Heart left ventricle (tissue), 16 donors: Measurements from ENCODE around the gene DNAJC7. TPM values are rescaled to one million over a fixed set of nuclear protein-coding genes. Genes with fewer than 3 reads are reported as not detected.

Source experiments
- ATAC-seq, 4 donors: fragments of 200-7000 bp; cut with Tn5 transposase; one replicate each; pipeline ENCODE4 v1.9.1; 2020 to 2022; ENCODE audit warnings: moderate library complexity in 4 of 4, mild to moderate bottlenecking in 3 of 4, moderate number of reproducible peaks in 1 of 4
- DNase-seq, 5 donors: peaks; one replicate each; pipeline ENCODE4 v3.0.0-alpha.2; 2020
- H3K27ac ChIP-seq, 12 donors: fragments of 200-600 bp; sonication (generic) in 4 of 12; one replicate each; pipeline versions ENCODE4 v1.5.0 to v1.8.0; 2016 to 2022; ENCODE audit warnings: mild to moderate bottlenecking in 2 of 12
- H3K27me3 ChIP-seq, 9 donors: fragments of 200-600 bp; sonication (generic) in 2 of 9; one replicate each; pipeline versions ENCODE4 v1.5.1 to v1.8.0; 2016 to 2022; ENCODE audit warnings: mild to moderate bottlenecking in 3 of 9
- H3K36me3 ChIP-seq, 9 donors: fragments of 200-600 bp; sonication (generic) in 2 of 9; one replicate each; pipeline versions ENCODE4 v1.5.0 to v1.8.0; 2018 to 2022; ENCODE audit warnings: mild to moderate bottlenecking in 2 of 9
- H3K4me1 ChIP-seq, 12 donors: fragments of 200-600 bp; sonication (generic) in 4 of 12; one replicate each; pipeline versions ENCODE4 v1.5.0 to v1.8.0; 2016 to 2022; ENCODE audit warnings: mild to moderate bottlenecking in 3 of 12
- H3K4me3 ChIP-seq, 12 donors: fragments of 200-600 bp; sonication (generic) in 4 of 12; one replicate each; pipeline versions ENCODE4 v1.5.0 to v1.8.0; 2017 to 2022; ENCODE audit warnings: mild to moderate bottlenecking in 9 of 12, moderate library complexity in 4 of 12
- H3K9me3 ChIP-seq, 12 donors: fragments of 200-600 bp; sonication (generic) in 4 of 12; one replicate each; pipeline versions ENCODE4 v1.5.0 to v1.8.0; 2016 to 2022; ENCODE audit warnings: mild to moderate bottlenecking in 1 of 12
- CTCF ChIP-seq, 12 donors: fragments of 200-600 bp; sonication (generic) in 4 of 12; IDR thresholded peaks; one replicate each; pipeline versions ENCODE4 v1.5.0 to v1.8.0; 2018 to 2022; ENCODE audit warnings: antibody characterized with exemption in 12 of 12, mild to moderate bottlenecking in 5 of 12
- POLR2A ChIP-seq, 2 donors: fragments of 450-650 bp; IDR thresholded peaks; one replicate each; pipeline ENCODE4 v1.6.1; 2017; ENCODE audit warnings: antibody characterized with exemption in 2 of 2, mild to moderate bottlenecking in 2 of 2, moderate library complexity in 2 of 2
- WGBS, 4 donors: extraction: QIAGEN DNeasy Blood & Tissue Kit in 2 of 4; methylation state at CpG; one replicate each; pipeline versions ENCODE4 v1.1.5 to v1.1.7; 2013 to 2018; 5-methylcytosine and 5-hydroxymethylcytosine counted together
- intact Hi-C, 10 donors: fragments of 100-400 bp; cut with DNase I; formaldehyde crosslinking; loops; one replicate each; pipeline versions ENCODE4 v1.11.1 to v1.14.2; 2022
- polyA plus RNA-seq, 2 donors: library from polyadenylated mRNA; stranded (reverse); fragments of 200-250 nt; gene quantifications; one replicate each; pipeline ENCODE4 v1.2.3, GENCODE V29; 2013
- total RNA-seq, 9 donors: library from RNA; depleted of rRNA in 2 of 9; stranded (reverse); fragments of >200 nt in 2 of 9; fragmentation: NEBNext Ultra II Directional in 3 of 9; extraction: Animal tissue kit (Norgen Biotek cat#: 25700) in 3 of 9; gene quantifications; one replicate each; pipeline versions ENCODE4 v1.1.0 to v1.2.4, GENCODE V29; 2016 to 2023
- donor health status: ischemic (EF 13 %, LVEDD 7.1; RV severe dilation, severe dysfunction).
- donor health status: healthy with polysubstance abuse.
- donor health status: DM: no; HTN: yes; CAD: no.
- donor health status: DM: no; HTN: no; CAD: no.
- donor health status: ischemic (EF 25% LVEDD 6.9; RV normal size, moderate dysfunction).
- donor health status: ischemic (EF 25% LVEDD 5.7; RV mildly dilated, moderate dysfunction).
- donor health status: healthy.
- donor health status: DM: yes; HTN: yes; CAD: no.
- donor health status: ischemic (EF 35%, LVEDD 5.7; RV mildly dilated, moderate dysfunction).
- donor health status: nonischemic (EF 11% LVEDD 7.7; RV severe dilation, severe dysfunction).
- donor health status: DM: yes; HTN: yes; CAD: no.
- donor health status: PGD.
- donor health status: ischemic (EF 29% LVEDD 5.4; RV normal size, mild dysfunction).
- donor health status: nonischemic (EF 23%, LVEDD 6.1; RV moderate dilation, normal function).

DNAJC7 gene
- total and polyA plus RNA-seq, 11 donors: 42.5 to 103 (median 74.7) TPM

GRCh38 chr17:42027590-42027889 lies 10.3 kb upstream of the DNAJC7 start:
- H3K4me1 ChIP-seq: peaks cover 0 to 36% (median 14%) of the 10 kb centered on the region in 12 donors
- intact Hi-C loops: loop anchor here in 7 of 10 donors (5.0 to 10.0 kb wide), 4 partner anchors 40 to 287 kb away; no protein-coding TSS in a partner anchor
- no peak for DNase-seq
- no peak for TF ChIP-seq CTCF (IDR thresholded peaks at IDR 0.05)
- no peak for TF ChIP-seq POLR2A (IDR thresholded peaks at IDR 0.05)
- H3K4me3 ChIP-seq: no peak overlapping the region
- H3K9me3 ChIP-seq: no peaks in the 10 kb centered on the region
- H3K27ac ChIP-seq: no peak overlapping the region
- no peak for ATAC-seq
- WGBS, 4 donors: 74 to 83% (median 77%) methylated on average over 4 to 5 of the region's 5 CpGs
- H3K27me3 ChIP-seq: peaks cover 0 to 9% (median 0%) of the 10 kb centered on the region in 9 donors
- peaks cover 0 to 20% (median 18%) of the 10 kb centered on the region in 9 donors for H3K36me3 ChIP-seq

- intact Hi-C loops: loop anchor here in 7 of 10 donors (5.0 to 10.0 kb wide), 4 partner anchors 40 to 288 kb away; no protein-coding TSS in a partner anchor
- peaks cover 0 to 37% (median 14%) of the 10 kb centered on the region in 12 donors for H3K4me1 ChIP-seq
- no peak overlapping the region for H3K4me3 ChIP-seq
- TF ChIP-seq POLR2A (IDR thresholded peaks at IDR 0.05) (no peak), CTCF (IDR thresholded peaks at IDR 0.05) (no peak)
- peaks cover 0 to 9% (median 0%) of the 10 kb centered on the region in 9 donors for H3K27me3 ChIP-seq
- no peaks in the 10 kb centered on the region for H3K9me3 ChIP-seq
- WGBS, 4 donors: 57 to 59% (median 58%) methylated on average over 16 to 17 of the region's 17 CpGs
- DNase-seq: no peak
- H3K36me3 ChIP-seq: peaks cover 0 to 25% (median 23%) of the 10 kb centered on the region in 9 donors
- no peak overlapping the region for H3K27ac ChIP-seq
- no peak for ATAC-seq
Observed at GRCh38 chr17:42026857-42027589, 9.8 kb upstream of the DNAJC7 start.

GRCh38 chr17:42025936-42026335 lies 8.7 kb upstream of the DNAJC7 start:
- peaks cover 0 to 32% (median 30%) of the 10 kb centered on the region in 9 donors for H3K36me3 ChIP-seq
- H3K4me3 ChIP-seq: no peak overlapping the region
- H3K27ac ChIP-seq: no peak overlapping the region
- ATAC-seq: no peak
- DNase-seq: no peak
- H3K9me3 ChIP-seq: no peaks in the 10 kb centered on the region
- peaks cover 0 to 48% (median 21%) of the 10 kb centered on the region in 12 donors for H3K4me1 ChIP-seq
- peaks cover 0 to 9% (median 0%) of the 10 kb centered on the region in 9 donors for H3K27me3 ChIP-seq
- intact Hi-C loops: loop anchor here (1.0 to 10.0 kb wide), 10 partner anchors 41 to 289 kb away; partner anchors contain the start of gene DHX58 (in 1 of the 10)
- no peak for TF ChIP-seq POLR2A (IDR thresholded peaks at IDR 0.05)
- TF ChIP-seq CTCF (IDR thresholded peaks at IDR 0.05): no peak
- 90 to 96% (median 93%) methylated on average over 3 of the region's 3 CpGs for WGBS, 4 donors

- Histone ChIP-seq H3K4me1 (peaks cover 0 to 54% (median 27%) of the 10 kb centered on the region in 12 donors), H3K27me3 (peaks cover 0 to 9% (median 0%) of the 10 kb centered on the region in 9 donors), H3K4me3 (no peak overlapping the region), H3K36me3 (peaks cover 0 to 32% (median 30%) of the 10 kb centered on the region in 9 donors), H3K9me3 (no peaks in the 10 kb centered on the region), H3K27ac (peak overlapping the region in 11 of 12 donors; percentile 47 to 88 (median 69))
- TF ChIP-seq POLR2A (IDR thresholded peaks at IDR 0.05): no peak
- peak in 1 of 12 donors; percentile 11 for TF ChIP-seq CTCF (IDR thresholded peaks at IDR 0.05)
- intact Hi-C loops: loop anchor here (1.0 to 10.0 kb wide), 10 partner anchors 42 to 290 kb away; partner anchors contain the start of gene DHX58 (in 1 of the 10)
- WGBS, 4 donors: 63 to 71% (median 70%) methylated on average over 8 of the region's 8 CpGs
- ATAC-seq (peak in 2 of 4 donors; percentile 1 to 9), DNase-seq (no peak)
Observed at GRCh38 chr17:42025191-42025579, 7.9 kb upstream of the DNAJC7 start.
